ENCODE results near the gene IFT122.

GRCh38 chr3:129428007-129428375 lies 12.0 kb upstream of the IFT122 start:
- TF ChIP-seq NR3C1 (IDR thresholded peaks at IDR 0.05): no peak
- no peak for TF ChIP-seq EP300 (IDR thresholded peaks at IDR 0.05)
- TF ChIP-seq CTCF (IDR thresholded peaks at IDR 0.05): no peak
- no peak for TF ChIP-seq POLR2A (IDR thresholded peaks at IDR 0.05; ENCODE audit: low read length)
- no peak for TF ChIP-seq MAX (IDR thresholded peaks at IDR 0.05)
- TF ChIP-seq ZNF302 (CRISPR knock-in tag; IDR thresholded peaks at IDR 0.05): no peak
- no peak for TF ChIP-seq JUNB (IDR thresholded peaks at IDR 0.05)
- no peak for TF ChIP-seq SMC3 (IDR thresholded peaks at IDR 0.05)
- TF ChIP-seq PHF8 (IDR thresholded peaks at IDR 0.05; ENCODE audit: borderline replicate concordance, low read depth): no peak
- no peak for TF ChIP-seq ZFP36 (IDR thresholded peaks at IDR 0.05; ENCODE audit: borderline replicate concordance, partially characterized antibody)
- no peak for TF ChIP-seq MAZ (IDR thresholded peaks at IDR 0.05; ENCODE audit: borderline replicate concordance, low read depth, low read length)
- no peak for TF ChIP-seq KDM1A (IDR thresholded peaks at IDR 0.05; ENCODE audit: low read depth)
- no peak for TF ChIP-seq MAFK (IDR thresholded peaks at IDR 0.05; ENCODE audit: partially characterized antibody)
- no peak for TF ChIP-seq ESRRA (IDR thresholded peaks at IDR 0.05; ENCODE audit: borderline replicate concordance, low read length)
